Parathyroid adenoma (tissue), 2 donors: ENCODE measurements around the gene SCAMP4.

Experiments
- H2AFZ ChIP-seq: fragments of 300-600 bp; sonication (generic); one replicate; pipeline ENCODE4 v1.7.0; 2017; ENCODE audit warnings: antibody characterized with exemption, mild to moderate bottlenecking
- H3K27ac ChIP-seq: fragments of 300-600 bp; sonication (generic); one replicate; pipeline ENCODE4 v1.7.0; 2017
- H3K27me3 ChIP-seq: fragments of 300-600 bp; sonication (generic); one replicate; pipeline ENCODE4 v1.7.0; 2017; ENCODE audit warnings: low read length; ENCODE audit not compliant: control insufficient read depth, insufficient read depth
- H3K36me3 ChIP-seq: fragments of 300-600 bp; sonication (generic); one replicate; pipeline ENCODE4 v1.7.0; 2017; ENCODE audit warnings: low read length; ENCODE audit not compliant: control insufficient read depth, insufficient read depth
- H3K4me1 ChIP-seq: fragments of 300-600 bp; sonication (generic); one replicate; pipeline ENCODE4 v1.7.0; 2017; ENCODE audit warnings: control low read depth
- H3K4me2 ChIP-seq: fragments of 300-600 bp; sonication (generic); one replicate; pipeline ENCODE4 v1.7.0; 2017; ENCODE audit warnings: low read length
- H3K4me3 ChIP-seq: fragments of 300-600 bp; sonication (generic); one replicate; pipeline ENCODE4 v1.7.0; 2017; ENCODE audit warnings: low read depth, low read length
- H3K79me2 ChIP-seq: fragments of 300-600 bp; sonication (generic); one replicate; pipeline ENCODE4 v1.7.0; 2017; ENCODE audit warnings: control low read depth
- H3K9ac ChIP-seq: fragments of 300-600 bp; sonication (generic); one replicate; pipeline ENCODE4 v1.7.0; 2017; ENCODE audit warnings: mild to moderate bottlenecking
- H3K9me3 ChIP-seq: fragments of 300-600 bp; sonication (generic); one replicate; pipeline ENCODE4 v1.7.0; 2017; ENCODE audit warnings: low read length; ENCODE audit not compliant: control insufficient read depth
- TF ChIP-seq, protein P1 (sequence below): fragments of 300-600 bp; sonication (generic); IDR thresholded peaks from one replicate; pipeline ENCODE4 v1.7.0; 2017; ENCODE audit warnings: antibody characterized with exemption, mild to moderate bottlenecking
- donor health status: primary hyperparathyroidism.

Gene SCAMP4

GRCh38 chr19:1924320-1924961 lies 19.2 kb downstream of the SCAMP4 start:
- Histone ChIP-seq H3K4me3 (no peak overlapping the region), H3K27ac (no peak overlapping the region), H3K4me1 (no peaks in the 10 kb centered on the region), H2AFZ (no peak overlapping the region), H3K27me3 (no peaks in the 10 kb centered on the region), H3K4me2 (no peak overlapping the region), H3K9me3 (no peaks in the 10 kb centered on the region), H3K79me2 (no peaks in the 10 kb centered on the region), H3K9ac (no peak overlapping the region), H3K36me3 (no peaks in the 10 kb centered on the region)
- TF ChIP-seq, protein P1, sequence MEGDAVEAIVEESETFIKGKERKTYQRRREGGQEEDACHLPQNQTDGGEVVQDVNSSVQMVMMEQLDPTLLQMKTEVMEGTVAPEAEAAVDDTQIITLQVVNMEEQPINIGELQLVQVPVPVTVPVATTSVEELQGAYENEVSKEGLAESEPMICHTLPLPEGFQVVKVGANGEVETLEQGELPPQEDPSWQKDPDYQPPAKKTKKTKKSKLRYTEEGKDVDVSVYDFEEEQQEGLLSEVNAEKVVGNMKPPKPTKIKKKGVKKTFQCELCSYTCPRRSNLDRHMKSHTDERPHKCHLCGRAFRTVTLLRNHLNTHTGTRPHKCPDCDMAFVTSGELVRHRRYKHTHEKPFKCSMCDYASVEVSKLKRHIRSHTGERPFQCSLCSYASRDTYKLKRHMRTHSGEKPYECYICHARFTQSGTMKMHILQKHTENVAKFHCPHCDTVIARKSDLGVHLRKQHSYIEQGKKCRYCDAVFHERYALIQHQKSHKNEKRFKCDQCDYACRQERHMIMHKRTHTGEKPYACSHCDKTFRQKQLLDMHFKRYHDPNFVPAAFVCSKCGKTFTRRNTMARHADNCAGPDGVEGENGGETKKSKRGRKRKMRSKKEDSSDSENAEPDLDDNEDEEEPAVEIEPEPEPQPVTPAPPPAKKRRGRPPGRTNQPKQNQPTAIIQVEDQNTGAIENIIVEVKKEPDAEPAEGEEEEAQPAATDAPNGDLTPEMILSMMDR: no peak

GRCh38 chr19:1925544-1925943 lies 20.3 kb downstream of the SCAMP4 start:
- Histone ChIP-seq H3K9me3 (no peaks in the 10 kb centered on the region), H3K27me3 (no peaks in the 10 kb centered on the region), H3K27ac (no peak overlapping the region), H3K9ac (no peak overlapping the region), H3K4me2 (no peak overlapping the region), H2AFZ (no peak overlapping the region), H3K79me2 (no peaks in the 10 kb centered on the region), H3K4me1 (no peaks in the 10 kb centered on the region), H3K4me3 (no peak overlapping the region), H3K36me3 (no peaks in the 10 kb centered on the region)
- TF ChIP-seq, protein P1: no peak

- no peaks in the 10 kb centered on the region for H3K4me1 ChIP-seq
- peak overlapping the region; percentile 25 for H3K4me3 ChIP-seq
- H3K27ac ChIP-seq: no peak overlapping the region
- H2AFZ ChIP-seq: peak overlapping the region; percentile 68
- H3K27me3 ChIP-seq: no peaks in the 10 kb centered on the region
- no peaks in the 10 kb centered on the region for H3K9me3 ChIP-seq
- no peaks in the 10 kb centered on the region for H3K79me2 ChIP-seq
- H3K4me2 ChIP-seq: peak overlapping the region; percentile 60
- TF ChIP-seq, protein P1: peak; percentile 86
- no peaks in the 10 kb centered on the region for H3K36me3 ChIP-seq
- H3K9ac ChIP-seq: no peak overlapping the region
These were observed 24.0 kb downstream of the SCAMP4 start for GRCh38 chr19:1929021-1929742.

DNA sequence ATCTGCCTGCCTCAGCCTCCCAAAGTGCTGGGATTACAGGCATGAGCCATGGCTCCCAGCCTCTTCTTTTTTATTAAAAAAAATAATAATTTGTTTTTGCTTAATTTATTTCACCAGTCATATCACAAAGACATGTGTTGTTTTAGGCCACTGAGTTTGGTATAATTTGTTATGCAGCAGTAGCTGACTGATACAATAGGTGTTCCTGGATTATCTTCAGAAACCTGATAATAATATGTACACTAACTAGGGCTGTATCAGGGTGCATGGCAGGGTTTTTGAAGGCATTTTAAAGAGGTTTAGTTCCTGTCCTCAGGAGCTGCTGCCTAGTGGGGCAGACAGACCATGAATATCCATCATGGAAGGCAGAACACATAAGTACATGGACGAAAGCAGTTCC lies 26.2 kb downstream of the SCAMP4 start:
- Histone ChIP-seq H3K27ac (no peak overlapping the region), H3K9me3 (no peaks in the 10 kb centered on the region), H3K27me3 (no peaks in the 10 kb centered on the region), H3K4me3 (no peak overlapping the region), H3K4me1 (peaks cover 4% of the 10 kb centered on the region), H3K36me3 (no peaks in the 10 kb centered on the region), H3K4me2 (no peak overlapping the region), H3K9ac (no peak overlapping the region), H2AFZ (no peak overlapping the region), H3K79me2 (no peaks in the 10 kb centered on the region)
- TF ChIP-seq, protein P1: no peak
